ENCODE data around the gene BCKDHB.

Gene BCKDHB

GRCh38 chr6:80357674-80358073, 251.2 kb downstream of the BCKDHB start:
- no peak overlapping the region for H2AFZ ChIP-seq (ENCODE audit: low read length)
- H3K4me3 ChIP-seq (ENCODE audit: low read length): no peak overlapping the region
- no peaks in the 10 kb centered on the region for H3K79me2 ChIP-seq (ENCODE audit: low read length)
- H3K9me3 ChIP-seq (replicated peaks; ENCODE audit: insufficient read depth, low read length): no peaks in the 10 kb centered on the region
- H3K9me2 ChIP-seq (replicated peaks; ENCODE audit: insufficient read depth, low read length): no peaks in the 10 kb centered on the region
- no peaks in the 10 kb centered on the region for H3F3A ChIP-seq (ENCODE audit: insufficient read depth, low read length)
- H3K4me1 ChIP-seq (ENCODE audit: low read length): no peaks in the 10 kb centered on the region
- no peak overlapping the region for H3K27ac ChIP-seq (ENCODE audit: low read length)
- no peak overlapping the region for H3K9ac ChIP-seq (ENCODE audit: low read length)
- no peaks in the 10 kb centered on the region for H3K27me3 ChIP-seq (replicated peaks; ENCODE audit: insufficient read depth, low read length)
- DNase-seq: no peak
- H4K20me1 ChIP-seq (ENCODE audit: insufficient read depth, low read length): no peaks in the 10 kb centered on the region
- H3K4me2 ChIP-seq (ENCODE audit: low read depth, low read length): no peak overlapping the region
- TF ChIP-seq EZH2phosphoT487 (IDR thresholded peaks at IDR 0.05; ENCODE audit: low read length) (no peak), CTCF (IDR thresholded peaks at IDR 0.05; ENCODE audit: low read length) (no peak), EZH2 (optimal IDR thresholded peaks at IDR 0.05; ENCODE audit: low read depth, low read length) (no peak)
- H3K36me3 ChIP-seq (replicated peaks; ENCODE audit: insufficient read depth, low read length): no peaks in the 10 kb centered on the region

GRCh38 chr6:80363501-80364122, 257.1 kb downstream of the BCKDHB start:
- no peak overlapping the region for H3K27ac ChIP-seq (ENCODE audit: low read length)
- TF ChIP-seq EZH2phosphoT487 (IDR thresholded peaks at IDR 0.05; ENCODE audit: low read length): no peak
- no peak for TF ChIP-seq CTCF (IDR thresholded peaks at IDR 0.05; ENCODE audit: low read length)
- no peak for TF ChIP-seq EZH2 (optimal IDR thresholded peaks at IDR 0.05; ENCODE audit: low read depth, low read length)
- no peaks in the 10 kb centered on the region for H3F3A ChIP-seq (ENCODE audit: insufficient read depth, low read length)
- no peak overlapping the region for H2AFZ ChIP-seq (ENCODE audit: low read length)
- H3K9ac ChIP-seq (ENCODE audit: low read length): no peak overlapping the region
- no peaks in the 10 kb centered on the region for H3K9me2 ChIP-seq (replicated peaks; ENCODE audit: insufficient read depth, low read length)
- H3K4me2 ChIP-seq (ENCODE audit: low read depth, low read length): no peak overlapping the region
- no peak for DNase-seq
- H3K27me3 ChIP-seq (replicated peaks; ENCODE audit: insufficient read depth, low read length): no peaks in the 10 kb centered on the region
- no peaks in the 10 kb centered on the region for H3K79me2 ChIP-seq (ENCODE audit: low read length)
- no peak overlapping the region for H3K4me3 ChIP-seq (ENCODE audit: low read length)
- H3K4me1 ChIP-seq (ENCODE audit: low read length): no peaks in the 10 kb centered on the region
- H3K9me3 ChIP-seq (replicated peaks; ENCODE audit: insufficient read depth, low read length): no peaks in the 10 kb centered on the region
- no peaks in the 10 kb centered on the region for H4K20me1 ChIP-seq (ENCODE audit: insufficient read depth, low read length)
- no peaks in the 10 kb centered on the region for H3K36me3 ChIP-seq (replicated peaks; ENCODE audit: insufficient read depth, low read length)

GRCh38 chr6:80364149-80364548, 257.7 kb downstream of the BCKDHB start:
- no peaks in the 10 kb centered on the region for H3K79me2 ChIP-seq (ENCODE audit: low read length)
- no peak overlapping the region for H3K4me3 ChIP-seq (ENCODE audit: low read length)
- H3F3A ChIP-seq (ENCODE audit: insufficient read depth, low read length): no peaks in the 10 kb centered on the region
- H3K36me3 ChIP-seq (replicated peaks; ENCODE audit: insufficient read depth, low read length): no peaks in the 10 kb centered on the region
- no peaks in the 10 kb centered on the region for H3K27me3 ChIP-seq (replicated peaks; ENCODE audit: insufficient read depth, low read length)
- H3K4me1 ChIP-seq (ENCODE audit: low read length): no peaks in the 10 kb centered on the region
- DNase-seq: no peak
- no peaks in the 10 kb centered on the region for H3K9me2 ChIP-seq (replicated peaks; ENCODE audit: insufficient read depth, low read length)
- H3K9me3 ChIP-seq (replicated peaks; ENCODE audit: insufficient read depth, low read length): no peaks in the 10 kb centered on the region
- H3K27ac ChIP-seq (ENCODE audit: low read length): no peak overlapping the region
- H3K4me2 ChIP-seq (ENCODE audit: low read depth, low read length): no peak overlapping the region
- no peak overlapping the region for H3K9ac ChIP-seq (ENCODE audit: low read length)
- TF ChIP-seq CTCF (IDR thresholded peaks at IDR 0.05; ENCODE audit: low read length) (no peak), EZH2 (optimal IDR thresholded peaks at IDR 0.05; ENCODE audit: low read depth, low read length) (no peak), EZH2phosphoT487 (IDR thresholded peaks at IDR 0.05; ENCODE audit: low read length) (no peak)
- no peak overlapping the region for H2AFZ ChIP-seq (ENCODE audit: low read length)
- no peaks in the 10 kb centered on the region for H4K20me1 ChIP-seq (ENCODE audit: insufficient read depth, low read length)
